GM19452 (cell line): ENCODE measurements around the gene CCDC27.

ENCODE experiments used
- ATAC-seq: cut with Tn5 transposase; IDR thresholded peaks from one replicate; pipeline ENCODE4 v1.9.1; 2021; ENCODE audit not compliant: unreplicated experiment

CCDC27 gene

DNA sequence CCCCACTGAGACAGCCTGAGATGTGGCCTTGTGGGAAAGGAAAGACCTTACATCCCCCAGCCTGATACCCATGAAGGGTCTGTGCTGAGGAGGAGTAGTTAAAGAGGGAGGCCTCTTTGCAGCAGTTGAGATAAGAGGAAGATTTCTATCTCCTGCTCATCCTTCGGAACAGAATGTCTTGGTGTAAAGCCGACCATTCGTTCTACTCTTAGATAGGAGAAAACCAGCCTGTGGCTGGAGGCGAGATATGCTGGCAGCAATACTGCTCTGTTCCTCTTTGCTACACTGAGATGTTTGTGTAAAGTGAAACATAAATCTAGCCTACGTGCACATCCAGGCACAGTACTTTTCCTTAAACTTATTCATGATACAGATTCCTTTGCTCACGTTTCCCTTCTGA is 1.5 kb upstream of the CCDC27 start:
- no peak for ATAC-seq

DNA sequence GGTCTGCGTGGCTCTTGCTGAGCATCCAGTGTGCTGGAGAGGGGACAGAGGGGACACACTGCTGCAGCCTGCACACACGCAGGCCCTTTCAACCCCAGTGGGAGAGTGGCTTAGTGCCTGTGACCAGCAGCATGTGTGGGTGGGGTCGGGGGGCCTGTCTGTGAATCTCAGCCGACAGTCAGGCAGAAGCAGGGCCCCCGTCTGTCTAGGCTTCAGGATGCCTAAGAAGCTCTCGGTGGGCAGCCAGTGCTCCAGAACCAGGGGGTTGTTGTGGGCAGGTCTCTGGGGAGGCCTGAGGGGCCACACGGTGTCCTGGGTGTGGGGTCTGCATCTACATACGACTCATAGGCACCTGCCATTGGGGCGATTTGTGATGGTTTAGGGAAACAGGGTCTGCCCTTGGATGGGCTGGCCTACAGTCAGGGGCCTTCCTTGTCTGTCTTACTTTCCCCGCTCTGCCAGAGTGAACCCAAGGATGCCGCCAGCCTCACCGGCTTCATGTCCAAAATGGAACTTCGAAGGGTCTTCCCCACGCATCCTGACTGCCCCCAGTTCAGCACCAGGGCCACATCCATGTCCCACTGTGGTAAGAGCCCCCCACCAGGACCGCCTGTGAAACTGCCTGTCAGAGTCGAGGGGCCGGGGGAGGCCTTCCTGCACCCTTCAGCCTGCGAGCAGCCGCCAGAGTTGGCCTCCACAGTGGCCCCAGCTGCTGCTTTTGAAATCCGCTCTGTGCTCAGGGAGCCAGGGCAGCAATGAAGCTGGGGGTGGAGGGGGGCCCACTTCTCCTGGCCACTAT is 1.6 kb downstream of the CCDC27 start:
- ATAC-seq: no peak

DNA sequence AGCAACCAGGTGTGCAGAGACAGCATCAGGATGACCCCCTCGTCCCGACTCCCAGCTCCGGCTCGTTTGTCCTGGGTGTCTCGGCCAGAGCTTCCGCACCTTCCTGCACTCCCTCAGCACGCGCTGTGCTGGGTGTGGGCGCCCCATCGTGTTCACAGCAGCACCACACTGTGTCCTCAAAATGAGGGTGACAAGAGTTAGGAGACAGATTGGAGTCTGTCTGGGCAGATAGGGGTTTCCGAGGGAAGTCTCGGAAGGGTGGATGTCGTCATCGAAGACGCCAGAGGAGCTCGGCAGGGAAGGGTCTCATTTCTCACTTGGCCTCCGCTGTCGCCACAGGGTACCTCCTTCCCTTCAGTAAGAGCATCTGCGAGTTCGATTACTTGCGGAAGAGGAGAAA is 4.1 kb downstream of the CCDC27 start:
- ATAC-seq: no peak

DNA sequence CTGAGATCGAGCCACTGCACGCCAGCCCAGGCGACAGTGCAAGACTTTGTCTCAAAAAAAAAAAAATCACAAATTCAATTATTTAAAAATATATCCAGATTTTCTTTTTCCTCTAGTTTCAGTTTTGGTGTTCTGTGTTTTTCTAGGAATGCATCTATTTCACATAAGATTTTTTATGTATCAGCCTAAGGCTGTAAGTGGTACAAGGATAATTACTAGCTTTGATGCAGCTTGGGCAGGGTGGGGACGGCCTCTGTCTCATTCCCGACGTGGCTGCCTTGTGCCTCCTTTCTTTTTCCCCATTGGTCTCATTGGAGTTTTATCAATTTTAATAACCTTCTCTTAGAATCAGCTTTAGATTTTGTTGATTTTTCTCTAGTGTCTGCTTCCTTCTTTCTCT is 6.9 kb downstream of the CCDC27 start:
- ATAC-seq: no peak

DNA sequence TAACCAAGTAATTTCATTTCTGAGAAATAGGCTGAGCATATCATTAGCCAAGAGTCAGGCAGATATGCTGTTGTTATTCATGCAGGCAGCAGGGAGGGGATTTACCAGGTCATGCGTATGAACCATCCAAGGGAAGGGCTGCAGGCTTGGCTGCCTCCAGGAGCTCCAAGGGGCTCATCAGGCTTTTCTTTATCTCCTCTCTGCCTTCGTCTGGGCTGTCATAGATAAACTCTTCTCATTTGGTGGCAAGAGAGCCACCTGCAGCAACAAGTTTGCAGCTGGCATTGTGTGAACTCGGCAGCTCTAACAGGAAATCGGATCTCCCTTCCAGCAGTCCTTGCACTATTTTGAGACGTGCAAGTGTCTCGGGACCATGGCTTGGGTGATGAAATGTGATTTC is 7.5 kb downstream of the CCDC27 start:
- no peak for ATAC-seq

DNA sequence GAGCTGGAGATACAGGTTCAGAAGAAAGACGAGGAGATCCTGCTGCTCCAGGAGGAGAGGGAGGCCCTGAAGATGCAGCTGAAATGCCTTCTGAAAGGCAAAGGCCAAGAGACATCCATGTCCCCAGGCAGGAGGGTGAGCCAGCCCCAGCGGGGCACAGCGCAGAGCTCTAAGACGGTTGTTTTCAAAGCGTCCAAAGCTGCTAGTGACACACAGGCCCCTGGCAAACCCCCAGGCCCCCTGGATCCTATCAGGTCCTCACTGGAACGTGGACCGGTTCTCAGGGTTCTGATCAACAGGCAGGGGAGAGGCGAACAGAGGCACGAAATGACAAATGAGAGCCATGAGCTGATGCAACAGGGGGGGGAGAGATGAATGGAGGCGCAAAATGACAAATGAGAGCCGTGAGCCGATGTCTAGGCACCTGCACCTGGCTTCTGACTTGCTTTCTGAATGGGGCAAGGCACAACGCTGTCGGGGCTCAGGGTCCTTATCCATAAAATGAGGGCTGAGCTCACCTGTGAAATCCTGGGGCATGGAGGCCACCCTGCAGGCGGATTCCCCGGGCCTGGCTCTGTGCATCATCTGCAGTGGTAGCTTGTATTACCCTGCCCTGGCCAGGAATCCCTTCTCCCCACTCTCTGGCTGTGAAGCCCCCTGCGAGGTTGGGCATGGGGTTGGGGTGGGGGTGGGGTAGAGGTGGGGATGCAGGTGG is 9.2 kb downstream of the CCDC27 start:
- no peak for ATAC-seq

DNA sequence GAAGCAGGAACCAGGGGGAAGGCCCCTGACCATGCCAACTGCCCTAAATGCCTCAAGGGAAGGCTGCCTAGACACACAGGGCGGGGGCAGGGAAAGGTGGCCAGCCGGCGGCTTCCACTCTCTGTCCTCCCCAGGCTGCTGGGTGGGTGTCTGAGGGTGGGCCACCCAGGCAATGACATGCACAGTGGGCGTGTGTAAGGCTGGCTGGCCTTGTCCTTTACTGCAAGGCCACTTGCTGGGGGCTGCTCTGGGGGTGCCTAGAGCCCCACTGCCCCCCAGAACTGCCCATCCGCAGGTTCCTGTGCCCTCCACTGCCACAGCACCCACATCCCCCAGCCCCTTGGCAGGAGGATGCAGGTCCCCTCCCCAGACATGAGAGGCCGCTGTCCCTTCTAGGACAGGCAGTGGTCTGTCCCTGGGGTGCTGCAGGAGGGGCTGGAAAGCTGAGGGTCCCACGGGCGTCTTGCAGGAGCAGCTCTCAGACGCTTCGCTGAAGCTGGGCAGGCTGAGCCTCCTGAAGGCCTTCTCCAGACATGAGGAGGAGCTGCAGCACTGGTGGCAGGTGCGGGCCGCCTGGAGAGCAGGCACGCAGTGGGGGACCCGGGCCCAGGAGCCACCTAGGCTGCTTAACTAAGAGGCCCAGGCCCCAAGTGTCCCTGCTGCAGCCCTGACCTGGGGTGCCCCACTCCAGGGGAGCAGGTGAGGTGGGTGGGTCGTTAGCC is 10.1 kb downstream of the CCDC27 start:
- ATAC-seq: no peak

DNA sequence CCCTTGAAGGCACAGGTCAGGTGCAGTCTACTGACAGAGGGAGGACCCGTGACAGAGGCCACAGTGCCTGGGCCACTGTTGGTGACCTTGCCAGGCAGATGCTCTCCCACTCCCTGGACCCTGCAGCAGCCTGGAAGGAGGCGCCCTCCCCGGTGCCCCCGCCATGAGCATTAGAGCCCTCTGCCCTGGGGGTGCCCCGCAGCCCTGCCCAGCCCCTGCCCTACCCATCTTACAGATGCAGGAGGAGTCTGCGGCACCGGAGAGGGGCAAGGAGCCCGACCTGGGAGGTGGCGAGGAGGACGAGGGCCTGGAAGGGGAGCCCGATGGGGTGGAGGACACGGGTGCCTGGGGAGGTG is 10.6 kb downstream of the CCDC27 start:
- no peak for ATAC-seq

DNA sequence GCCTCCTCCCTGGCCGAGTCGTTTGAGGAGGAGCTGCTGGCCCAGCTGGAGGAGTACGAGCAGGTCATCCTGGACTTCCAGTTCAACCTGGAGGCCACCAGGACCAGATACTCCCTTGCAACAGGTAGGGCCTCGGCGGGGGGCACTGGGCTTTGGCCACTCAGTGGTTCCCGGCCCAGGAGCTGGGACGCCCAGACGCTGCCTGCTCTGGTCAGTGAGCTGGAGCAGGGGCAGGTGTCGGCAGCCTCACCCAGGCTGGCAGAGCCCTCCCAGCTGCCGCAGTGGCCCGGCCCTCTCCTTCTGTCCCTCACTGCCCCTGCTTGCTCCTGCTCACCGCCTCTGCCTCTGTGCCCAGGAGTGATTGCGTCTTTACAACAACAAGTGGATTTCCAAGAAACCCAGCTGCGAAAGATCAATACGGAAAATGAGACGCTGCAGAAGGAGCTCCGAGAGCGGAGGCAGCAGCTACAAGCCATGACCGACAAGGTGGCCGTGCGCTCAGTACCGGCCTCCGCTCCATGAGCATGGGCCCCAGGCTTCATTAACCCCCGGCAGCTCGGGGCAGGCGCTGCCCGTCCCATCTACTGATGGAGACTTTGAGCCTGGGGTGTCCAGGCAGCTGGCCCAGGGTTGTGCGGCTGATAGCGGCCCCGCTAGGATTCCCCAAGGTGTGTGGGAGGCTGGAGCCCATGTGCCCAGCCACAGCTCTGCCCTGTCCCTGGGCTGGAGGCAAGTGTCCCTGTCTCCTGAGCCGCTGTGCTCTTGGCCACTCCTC is 11.3 kb downstream of the CCDC27 start:
- ATAC-seq: no peak

DNA sequence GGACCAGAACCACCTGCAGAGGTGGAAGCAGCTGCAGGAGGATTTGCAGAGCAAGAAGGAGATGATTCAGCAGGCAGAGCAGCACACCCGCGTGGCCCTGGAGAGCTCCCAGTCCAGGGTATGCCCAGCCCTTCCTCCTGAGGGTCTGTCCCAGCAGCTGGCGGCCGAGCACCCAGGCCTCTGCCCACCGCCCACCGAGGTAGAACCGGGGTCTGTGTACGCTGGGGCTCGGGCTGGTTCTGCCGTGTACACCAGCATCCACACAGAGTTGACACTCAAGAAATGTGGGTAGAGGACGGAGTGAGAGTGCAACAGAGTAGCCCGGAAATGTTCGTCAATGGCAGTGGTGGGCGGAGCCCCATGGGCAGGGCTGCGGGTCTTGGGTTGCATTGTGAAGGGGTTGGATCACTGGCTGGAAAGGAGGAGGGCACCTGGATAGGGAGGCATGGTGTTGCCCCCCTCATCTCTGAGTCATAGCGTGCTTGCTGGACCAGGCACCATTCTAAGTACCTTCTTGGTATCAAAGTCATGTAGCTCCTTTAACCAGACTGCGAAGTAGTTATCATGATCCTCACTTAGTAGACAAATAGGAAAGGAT is 15.2 kb downstream of the CCDC27 start:
- no peak for ATAC-seq

DNA sequence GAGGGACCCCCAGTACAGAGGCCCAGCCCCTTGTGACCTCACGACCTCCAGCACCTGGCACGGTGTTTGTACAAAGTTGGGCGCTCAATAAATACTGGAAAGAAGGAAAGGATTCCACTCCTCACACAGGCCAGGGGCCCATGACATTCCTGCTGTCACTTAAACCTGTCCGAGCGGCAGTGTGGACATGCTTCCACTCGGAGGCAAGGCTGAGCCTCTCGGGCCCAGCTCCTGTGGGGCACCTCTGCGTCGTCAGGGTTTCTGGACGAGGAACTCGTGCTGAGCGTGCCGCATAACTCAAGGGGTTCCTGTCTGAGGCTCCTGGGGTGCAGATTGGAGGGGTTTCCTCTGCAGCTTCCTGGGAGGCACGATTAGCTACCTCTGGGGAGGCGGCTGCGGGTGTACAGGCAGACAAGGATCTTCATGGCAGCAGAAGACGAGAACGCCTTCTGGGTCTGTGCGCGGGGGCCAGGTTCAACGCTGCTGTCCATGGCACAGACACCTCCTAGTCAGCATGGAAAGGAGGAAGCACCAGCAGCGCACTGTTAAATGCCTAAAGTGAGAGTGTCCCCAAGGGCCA is 16.7 kb downstream of the CCDC27 start:
- ATAC-seq: no peak

DNA sequence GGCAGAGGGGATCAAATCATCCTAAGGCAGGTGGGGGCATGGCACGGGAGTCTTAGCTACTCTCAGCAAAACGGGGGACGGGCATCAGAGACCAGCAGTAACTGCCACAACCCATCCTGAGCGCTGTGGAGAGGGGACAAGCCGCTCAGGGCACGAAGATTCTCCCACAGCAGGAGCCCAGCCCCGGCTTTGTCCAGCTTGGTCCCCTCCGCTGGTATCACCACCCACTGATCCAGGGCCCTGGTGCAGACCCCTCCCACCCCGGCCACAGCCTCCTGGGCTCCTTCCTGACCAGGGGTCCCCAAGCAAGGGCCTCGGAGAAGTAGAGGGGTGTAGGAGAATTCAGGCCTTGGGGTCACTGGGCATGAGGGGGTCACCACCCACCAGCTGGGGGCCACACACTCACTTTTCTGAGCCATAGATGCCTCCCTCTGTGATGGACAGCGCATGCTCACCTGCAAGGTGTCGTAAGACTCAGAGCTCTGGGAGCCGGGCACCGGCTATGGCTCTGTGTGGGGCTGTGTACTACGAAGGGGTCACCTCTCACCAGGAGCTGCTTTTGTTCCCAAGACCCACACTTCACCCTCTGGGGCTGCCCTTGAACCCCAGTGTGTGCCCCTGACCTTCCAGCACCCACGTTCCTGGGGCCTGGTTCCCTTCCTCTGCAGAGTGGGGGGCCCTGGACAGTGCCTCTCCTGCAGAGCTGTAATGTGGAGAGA is 18.0 kb downstream of the CCDC27 start:
- ATAC-seq: no peak

DNA sequence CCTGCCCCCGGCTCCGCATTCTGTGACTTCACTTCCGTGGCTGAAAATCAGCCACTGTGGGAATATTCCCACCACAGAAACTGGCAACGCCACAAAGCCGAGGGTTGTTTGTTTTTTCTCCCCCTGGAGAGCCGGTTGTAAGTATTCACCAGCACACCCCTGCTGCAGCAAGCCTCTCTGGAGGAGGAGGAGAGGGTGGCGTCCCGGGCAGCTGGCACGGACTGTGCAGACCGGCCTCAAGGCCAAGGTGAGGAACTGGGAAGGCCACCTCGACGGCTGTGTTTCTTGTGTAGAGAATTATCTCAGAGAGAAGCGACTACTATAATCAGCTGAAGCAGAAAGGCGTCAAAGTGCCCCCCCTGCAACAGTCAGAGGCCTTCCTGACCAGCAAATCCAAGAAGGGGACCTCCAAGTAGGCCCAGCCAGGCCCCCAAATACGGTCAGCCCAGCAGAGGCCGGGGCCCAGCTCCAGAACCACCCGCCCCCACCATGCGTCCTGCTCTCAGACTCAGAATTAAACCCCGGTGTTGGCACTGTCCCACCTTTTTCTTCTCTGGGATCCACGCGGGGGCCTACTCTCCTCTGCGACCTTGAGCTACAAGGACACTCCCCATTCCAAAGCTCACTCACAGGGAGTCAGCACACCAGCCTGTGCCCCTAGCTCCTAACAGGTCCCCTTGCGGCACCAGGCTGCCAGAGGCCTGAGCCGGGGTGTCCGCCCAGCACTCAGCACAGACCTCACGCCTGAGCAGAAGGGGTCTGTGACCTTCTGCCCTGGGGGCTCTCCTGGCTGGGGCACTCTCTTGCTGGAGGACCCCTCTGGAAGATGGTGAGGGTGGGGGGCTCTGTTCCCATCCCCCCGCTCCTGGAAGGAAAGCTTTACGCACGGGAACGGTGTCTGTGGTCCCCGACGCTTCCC is 19.1 kb downstream of the CCDC27 start:
- no peak for ATAC-seq

DNA sequence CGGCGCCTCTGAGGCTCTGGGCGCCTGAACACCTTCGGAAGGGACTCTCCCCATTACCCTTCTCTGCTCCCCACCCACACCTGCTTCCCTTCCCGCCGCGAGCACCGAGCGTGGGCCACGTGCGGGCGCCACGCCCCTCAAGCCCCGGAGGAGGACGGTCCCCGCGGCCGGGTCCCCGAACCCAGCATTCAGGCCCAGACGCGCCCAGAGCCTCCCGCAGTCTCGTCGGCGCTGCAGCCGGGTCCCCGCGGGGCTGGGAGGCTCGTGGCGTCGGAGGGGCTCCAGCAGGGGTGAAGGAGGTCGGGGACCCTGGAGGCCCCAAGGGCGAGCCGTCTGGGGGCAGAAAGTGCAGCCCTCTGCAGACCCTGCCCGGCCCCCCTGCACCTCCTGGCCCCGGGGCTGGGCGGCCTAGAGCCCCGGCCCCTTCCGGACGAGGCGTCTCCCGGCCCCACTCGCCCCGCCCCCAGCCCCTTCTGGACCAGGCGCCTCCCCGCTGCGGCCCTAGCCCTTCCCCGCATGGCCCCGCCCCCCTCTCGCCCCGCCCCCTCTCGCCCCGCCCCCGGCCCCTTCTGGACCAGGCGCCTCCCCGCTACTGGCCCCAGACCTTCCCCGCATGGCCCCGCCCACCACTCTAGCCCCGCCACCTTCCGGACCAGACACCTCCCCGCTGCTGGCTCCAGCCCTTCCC is 19.9 kb downstream of the CCDC27 start:
- peak; percentile 72 for ATAC-seq

DNA sequence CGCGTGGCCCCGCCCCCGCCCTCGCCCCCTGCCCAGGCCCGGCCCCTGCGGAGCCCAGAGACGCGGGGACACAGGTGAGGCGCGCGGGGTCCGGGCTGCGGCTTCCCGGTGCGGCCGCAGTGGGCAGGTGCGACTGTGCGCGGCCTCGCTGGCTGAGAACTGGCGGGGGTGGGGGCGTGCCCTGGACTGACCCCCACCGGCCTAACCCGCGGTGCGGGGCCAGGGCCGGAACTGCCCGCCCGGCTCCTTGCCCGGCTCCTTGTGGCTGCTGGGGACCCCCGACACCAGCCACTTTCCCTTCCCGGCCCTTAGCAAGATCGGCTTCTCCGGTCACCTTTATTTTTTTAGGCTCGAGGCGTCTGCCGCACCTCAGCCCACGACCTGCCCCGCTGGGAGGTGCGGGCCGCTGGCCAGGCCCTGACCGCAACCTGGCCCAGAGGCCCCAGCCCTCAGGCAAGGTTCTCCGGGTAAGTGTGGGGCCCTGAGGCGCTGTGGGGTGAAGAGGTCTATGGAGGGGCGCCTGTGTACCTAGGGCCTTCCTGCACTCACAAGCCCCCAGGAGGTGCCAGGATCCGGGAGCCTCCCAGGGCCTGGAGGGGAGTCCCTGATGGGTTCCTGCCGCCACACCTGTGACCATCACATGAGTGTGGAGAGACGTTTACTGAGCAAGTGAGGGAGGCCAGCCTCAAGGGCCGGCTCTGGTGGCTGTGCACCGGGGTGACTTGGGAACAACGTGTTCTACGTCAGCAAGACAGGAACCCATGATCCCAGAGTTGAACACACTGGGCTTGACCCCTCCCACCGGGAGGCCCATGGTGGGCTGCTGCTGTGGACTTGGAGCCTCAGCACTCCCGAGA is 20.7 kb downstream of the CCDC27 start, which contains the start of gene SMIM1:
TSS of gene SMIM1 (plus strand) at position 35 of the 857 bp plus-strand sequence. CDS start 2,625 bp downstream, outside the sequence.
- peak; percentile 19 for ATAC-seq

DNA sequence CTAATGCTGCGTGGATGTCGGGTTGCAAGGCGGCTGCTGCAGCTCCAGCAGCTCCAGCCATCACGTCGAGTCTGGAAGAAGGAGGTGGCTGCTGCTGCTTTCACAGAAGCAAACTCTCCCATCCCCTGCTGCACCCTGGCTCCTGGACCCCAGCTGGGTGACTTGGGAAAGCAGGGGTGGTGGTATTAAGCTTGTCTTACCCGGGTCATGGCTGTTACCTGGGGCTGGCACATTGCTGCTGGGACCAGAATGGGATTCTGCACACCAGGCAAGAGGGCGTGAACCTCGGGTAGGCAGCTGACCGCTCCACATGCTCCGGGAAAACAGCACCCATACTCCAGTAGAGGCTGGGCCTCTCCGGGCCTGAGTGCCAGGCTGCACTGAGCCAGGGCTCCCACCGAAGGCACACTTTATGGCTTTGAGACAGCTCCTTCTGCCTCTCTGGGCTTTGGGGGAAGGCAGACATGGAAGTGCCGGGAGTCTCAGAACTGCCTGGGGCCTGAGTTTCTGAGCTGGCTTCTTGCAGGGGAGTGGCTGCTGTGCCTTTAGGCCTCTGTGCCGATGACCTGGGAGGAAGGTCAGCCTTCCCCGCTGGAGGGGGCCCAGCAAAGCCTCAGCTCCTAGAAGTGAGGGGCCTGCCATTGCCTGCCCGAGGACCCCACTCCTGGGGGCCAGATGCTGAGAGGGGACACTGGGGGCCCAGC is 21.5 kb downstream of the CCDC27 start:
- ATAC-seq: no peak
